GM19463 (cell line): ENCODE measurements around the gene SIAH3.
"Not testable (repeated sequence)": the region's sequence is repeated elsewhere in the genome, so short reads cannot be mapped to it uniquely, and the experiment has no call there.

Experiments
- ATAC-seq: cut with Tn5 transposase; IDR thresholded peaks from one replicate; pipeline ENCODE4 v1.9.1; 2021; ENCODE audit warnings: mild to moderate bottlenecking, moderate library complexity; ENCODE audit not compliant: unreplicated experiment

SIAH3 gene

GRCh38 chr13:45783346-45784043 is 68.1 kb downstream of the SIAH3 start:
- no peak for ATAC-seq

- ATAC-seq: no peak
Measured at GRCh38 chr13:45782327-45783045, 69.1 kb downstream of the SIAH3 start.

GRCh38 chr13:45781553-45782326 is 69.8 kb downstream of the SIAH3 start:
- no peak for ATAC-seq

GRCh38 chr13:45779901-45780300 is 71.7 kb downstream of the SIAH3 start:
- no peak for ATAC-seq

- no peak for ATAC-seq
Measured at GRCh38 chr13:45778882-45779281, 72.7 kb downstream of the SIAH3 start.

- no peak for ATAC-seq
Measured at GRCh38 chr13:45776748-45777147, 74.8 kb downstream of the SIAH3 start.

GRCh38 chr13:45775401-45775963 is 76.1 kb downstream of the SIAH3 start:
- ATAC-seq: no peak

GRCh38 chr13:45773944-45774343 is 77.6 kb downstream of the SIAH3 start:
- no peak for ATAC-seq

- no peak for ATAC-seq
Measured at GRCh38 chr13:45773236-45773635, 78.3 kb downstream of the SIAH3 start.

- no peak for ATAC-seq
Measured at GRCh38 chr13:45770886-45771285, 80.7 kb downstream of the SIAH3 start.

- no peak for ATAC-seq
Measured at GRCh38 chr13:45768656-45769479, 82.7 kb downstream of the SIAH3 start.

- ATAC-seq: no peak
Measured at GRCh38 chr13:45765464-45765863, 86.1 kb downstream of the SIAH3 start.

GRCh38 chr13:45763419-45763818 is 88.1 kb downstream of the SIAH3 start:
- ATAC-seq: no peak

GRCh38 chr13:45757589-45757988 is 94.0 kb downstream of the SIAH3 start:
- not testable (repeated sequence) for ATAC-seq

- not testable (repeated sequence) for ATAC-seq
Measured at GRCh38 chr13:45756498-45756897, 95.1 kb downstream of the SIAH3 start.

- ATAC-seq: no peak
Measured at GRCh38 chr13:45752510-45752909, 99.0 kb downstream of the SIAH3 start.

- no peak for ATAC-seq
Measured at GRCh38 chr13:45751885-45752284, 99.7 kb downstream of the SIAH3 start.

GRCh38 chr13:45750566-45750965 is 101.0 kb downstream of the SIAH3 start:
- no peak for ATAC-seq

GRCh38 chr13:45748941-45749759 is 102.4 kb downstream of the SIAH3 start:
- no peak for ATAC-seq

- no peak for ATAC-seq
Measured at GRCh38 chr13:45747071-45747470, 104.5 kb downstream of the SIAH3 start.
